GM20431 (cell line): ENCODE measurements around the gene JARID2.

Experiments used
- in situ Hi-C: fragments of 300-500 bp; cut with MseI, MboI; formaldehyde crosslinking; loops from one replicate; pipeline ENCODE4 v1.15.0; 2020; ENCODE audit warnings: low sequenced_read_pairs; ENCODE audit not compliant: unreplicated experiment

Gene JARID2

DNA sequence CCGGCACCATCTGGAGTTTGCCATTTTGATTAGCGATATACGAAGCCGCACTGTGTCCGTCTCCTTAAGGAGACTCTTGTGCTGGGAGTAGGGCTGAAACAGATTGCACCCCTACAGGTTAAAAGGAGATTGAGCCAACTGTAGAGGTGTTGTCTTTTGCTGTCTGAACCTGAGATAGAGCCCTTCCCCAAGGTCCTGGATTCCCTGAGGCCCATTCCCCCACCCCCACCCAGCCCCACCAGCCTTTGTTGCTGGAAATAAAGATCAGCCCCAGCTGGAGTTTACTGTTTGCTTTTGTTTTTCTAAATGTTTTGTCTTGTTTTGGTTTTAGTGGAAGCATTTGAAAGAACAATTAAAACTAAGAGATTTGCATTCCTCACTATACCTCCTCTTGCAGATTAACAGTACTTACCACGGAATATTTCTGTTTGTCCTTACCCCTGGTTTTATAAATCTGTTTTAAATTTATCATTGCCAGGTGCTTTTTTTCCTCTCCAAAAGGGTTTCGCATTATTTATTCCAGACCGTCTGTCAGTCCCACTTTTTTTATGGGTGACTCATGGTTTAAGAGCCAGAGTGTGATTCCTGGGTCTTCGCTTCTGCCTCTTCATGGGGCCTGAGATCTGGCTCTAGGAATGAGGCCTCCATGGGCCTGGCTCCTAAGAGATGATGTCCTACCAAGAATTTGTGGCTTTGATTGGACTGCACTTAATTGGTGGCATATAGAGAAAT, 247.7 kb downstream of the JARID2 start:
- in situ Hi-C loops: loop anchor here (25.0 kb wide), 1 partner anchor 1281 kb away; no protein-coding TSS in a partner anchor

DNA sequence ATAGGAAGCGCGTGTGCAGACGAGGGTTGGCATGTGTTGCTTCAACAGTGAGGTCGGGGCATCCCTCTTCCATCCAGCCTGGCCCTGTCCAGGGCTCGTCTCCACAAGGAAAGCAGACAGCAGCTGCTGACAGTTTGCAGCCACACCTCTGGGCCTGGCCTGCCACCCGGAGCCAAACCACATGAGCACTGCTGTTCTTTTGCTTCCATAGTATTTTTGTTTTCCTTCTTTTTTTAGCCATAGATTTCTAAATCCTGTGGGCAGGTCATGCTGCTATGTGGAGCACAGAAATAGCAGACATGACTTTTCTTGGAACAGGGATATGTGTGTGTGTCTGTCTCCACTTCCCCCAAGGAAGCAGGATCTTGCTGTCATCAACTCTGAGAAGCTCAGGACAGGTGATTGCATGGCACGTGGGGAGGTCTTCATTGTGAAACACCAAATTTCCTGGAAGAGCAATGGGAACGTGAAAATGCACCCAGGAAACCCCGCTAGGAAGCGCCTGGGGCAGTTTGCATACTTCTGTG, 249.6 kb downstream of the JARID2 start:
- in situ Hi-C loops: loop anchor here (25.0 kb wide), 1 partner anchor 1283 kb away; no protein-coding TSS in a partner anchor

- in situ Hi-C loops: loop anchor here (25.0 kb wide), 1 partner anchor 1284 kb away; no protein-coding TSS in a partner anchor
These were observed 250.7 kb downstream of the JARID2 start for GRCh38 chr6:15496345-15497131.

DNA sequence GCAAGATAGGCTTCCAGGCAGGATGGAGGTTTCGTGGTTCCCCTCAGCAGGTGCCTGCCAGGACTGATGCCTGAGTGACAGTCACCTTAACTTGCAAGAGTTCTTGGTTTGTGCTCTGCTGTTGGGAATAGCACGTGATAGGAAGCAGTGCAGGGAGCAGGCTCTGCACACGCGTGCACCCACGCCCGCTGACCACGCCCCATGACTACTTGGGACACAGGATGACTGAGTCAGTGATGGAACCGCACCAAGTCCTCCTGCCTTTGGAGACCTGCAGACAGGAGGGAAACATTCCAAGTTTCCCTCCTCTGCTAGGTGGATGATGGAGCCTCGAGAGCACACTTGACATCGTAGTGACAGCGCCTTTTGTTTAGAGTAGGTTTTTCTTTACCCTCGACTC, 252.8 kb downstream of the JARID2 start:
- in situ Hi-C loops: loop anchor here (25.0 kb wide), 1 partner anchor 1286 kb away; no protein-coding TSS in a partner anchor

DNA sequence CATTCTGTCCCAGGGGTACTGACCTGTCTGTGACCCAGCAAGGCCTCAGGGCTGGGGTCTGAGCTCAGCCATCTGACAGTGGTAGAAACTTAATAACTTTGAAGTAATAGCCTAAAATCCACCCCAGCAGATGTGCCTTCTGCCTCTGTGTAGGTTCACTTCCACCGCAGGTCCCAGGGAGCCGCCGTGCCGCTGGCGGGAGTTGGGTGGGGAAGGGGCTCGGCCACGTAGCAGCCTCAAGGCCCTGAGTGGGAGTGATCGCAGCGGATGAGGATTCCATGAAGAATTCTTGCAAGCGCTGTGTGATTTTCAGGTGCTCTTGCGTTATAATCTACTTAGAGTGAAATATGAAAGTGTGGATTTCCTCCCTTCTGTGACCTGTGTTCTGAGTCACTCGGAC, 253.3 kb downstream of the JARID2 start:
- in situ Hi-C loops: loop anchor here (25.0 kb wide), 1 partner anchor 1287 kb away; no protein-coding TSS in a partner anchor

DNA sequence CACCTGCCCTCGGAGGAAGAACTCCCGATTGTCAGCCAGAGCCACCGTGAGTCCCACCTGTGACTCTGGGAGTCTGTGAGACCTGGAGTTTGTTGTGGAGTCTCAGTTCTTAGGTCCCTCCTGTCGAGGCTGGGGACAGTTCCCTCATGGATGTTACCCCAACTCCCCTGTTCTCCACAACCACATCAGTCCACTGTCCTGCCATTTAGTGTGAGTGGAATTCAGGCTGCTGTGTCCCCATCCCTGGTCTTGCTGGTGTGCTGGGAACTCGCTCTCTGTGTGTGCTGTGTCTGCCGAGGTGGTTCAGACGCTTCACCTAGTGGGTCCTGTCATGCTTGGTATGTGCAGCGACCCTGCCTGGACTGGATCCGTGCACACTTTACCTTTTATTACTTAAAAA, 253.7 kb downstream of the JARID2 start:
- in situ Hi-C loops: loop anchor here (25.0 kb wide), 1 partner anchor 1287 kb away; no protein-coding TSS in a partner anchor

- in situ Hi-C loops: no loop called here
These were observed 254.3 kb downstream of the JARID2 start for GRCh38 chr6:15500078-15500740.

DNA sequence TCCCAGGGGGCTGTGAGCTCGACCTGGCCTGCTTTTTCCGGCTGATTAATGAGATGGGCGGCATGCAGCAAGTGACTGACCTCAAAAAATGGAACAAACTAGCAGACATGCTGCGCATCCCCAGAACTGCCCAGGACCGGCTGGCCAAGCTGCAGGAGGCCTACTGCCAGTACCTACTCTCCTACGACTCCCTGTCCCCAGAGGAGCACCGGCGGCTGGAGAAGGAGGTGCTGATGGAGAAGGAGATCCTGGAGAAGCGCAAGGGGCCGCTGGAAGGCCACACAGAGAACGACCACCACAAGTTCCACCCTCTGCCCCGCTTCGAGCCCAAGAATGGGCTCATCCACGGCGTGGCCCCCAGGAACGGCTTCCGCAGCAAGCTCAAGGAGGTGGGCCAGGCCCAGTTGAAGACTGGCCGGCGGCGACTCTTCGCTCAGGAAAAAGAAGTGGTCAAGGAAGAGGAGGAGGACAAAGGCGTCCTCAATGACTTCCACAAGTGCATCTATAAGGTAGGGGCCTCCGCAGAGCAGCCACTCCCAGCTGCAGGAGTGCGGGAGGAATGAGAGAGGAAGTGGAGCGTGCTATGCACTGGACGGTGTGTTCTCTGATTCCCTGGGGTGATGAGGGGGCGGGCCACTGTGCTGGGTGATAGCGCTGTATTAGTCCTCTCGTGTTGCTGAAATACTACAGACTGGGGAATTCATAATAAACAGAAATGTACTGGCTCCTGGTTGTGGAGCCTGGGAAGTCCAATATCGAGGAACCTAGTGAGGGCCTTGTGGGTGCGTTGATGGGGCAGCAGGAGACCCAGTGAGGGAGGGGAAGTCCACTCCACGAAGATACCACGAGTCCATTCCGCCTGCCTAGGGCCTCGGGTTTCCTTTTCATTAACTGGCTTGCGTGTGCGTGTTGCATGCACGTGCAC, 255.3 kb downstream of the JARID2 start:
- in situ Hi-C loops: no loop called here

- in situ Hi-C loops: no loop called here
These were observed 256.1 kb downstream of the JARID2 start for GRCh38 chr6:15501826-15502445.

DNA sequence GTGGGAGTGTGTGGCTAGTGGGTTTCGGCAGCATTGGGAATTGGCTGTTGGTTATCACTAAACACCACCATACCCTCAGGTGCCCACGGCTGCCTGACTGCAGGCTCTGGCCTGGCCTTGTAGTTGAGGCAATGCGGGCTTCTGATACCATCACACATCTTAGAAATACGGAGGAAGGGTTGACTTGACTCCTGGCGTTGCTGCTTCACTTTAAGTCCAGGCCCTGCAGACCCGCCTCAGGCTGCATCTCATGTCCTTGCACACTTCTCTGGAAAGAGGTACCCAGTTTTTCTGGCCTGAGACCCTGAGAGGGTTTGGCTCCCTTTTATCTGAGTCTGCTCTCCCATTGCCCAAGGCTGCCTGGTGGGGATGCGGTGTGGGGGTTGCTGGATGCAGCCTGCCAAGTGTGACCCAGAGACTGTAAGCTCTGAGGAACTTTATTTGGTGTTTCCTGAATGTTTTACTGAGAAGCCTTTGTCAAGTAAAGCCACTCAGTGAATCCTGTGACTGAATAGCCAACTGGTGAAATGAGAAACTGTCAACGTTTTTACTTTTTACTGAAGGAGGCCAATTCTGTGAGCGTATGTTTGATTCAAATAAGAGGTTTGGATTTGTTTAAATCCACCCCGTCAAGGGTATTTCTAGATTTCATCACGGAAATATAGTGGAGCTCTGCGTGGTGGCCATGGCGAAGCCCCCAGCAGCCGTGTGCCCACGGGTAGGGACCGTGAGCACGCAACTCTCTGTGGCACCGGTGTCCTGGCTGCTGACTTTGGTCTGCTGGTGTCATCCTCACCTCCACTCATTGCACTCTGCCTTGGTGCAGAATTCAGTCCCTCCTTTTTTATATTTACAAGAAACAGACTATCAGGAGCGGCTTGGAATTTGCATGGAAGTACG, 256.8 kb downstream of the JARID2 start:
- in situ Hi-C loops: no loop called here

GRCh38 chr6:15503346-15503680, 257.4 kb downstream of the JARID2 start:
- in situ Hi-C loops: no loop called here

DNA sequence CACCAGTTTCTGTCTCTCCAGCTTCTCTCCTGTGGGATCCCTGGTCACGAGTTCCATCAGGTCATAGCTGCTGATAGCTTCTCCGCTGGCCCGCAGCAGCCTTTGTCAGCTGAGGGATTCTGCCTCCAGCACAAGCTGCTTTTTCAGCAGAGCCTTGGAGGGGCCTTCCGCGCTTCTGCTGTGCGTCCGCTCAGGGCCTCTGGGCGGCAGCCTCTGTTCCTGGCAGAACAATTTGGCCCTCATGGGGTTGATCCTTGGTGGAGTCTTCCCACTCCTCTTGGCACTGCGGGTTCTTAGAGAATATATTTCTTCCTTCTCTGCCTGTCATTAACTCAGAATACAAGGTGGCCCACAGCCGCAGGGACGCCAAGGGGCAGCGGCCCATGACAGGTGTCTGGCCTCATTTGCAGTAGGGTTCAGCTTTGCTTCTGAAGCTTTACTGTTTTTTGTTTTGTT, 258.2 kb downstream of the JARID2 start:
- in situ Hi-C loops: no loop called here

DNA sequence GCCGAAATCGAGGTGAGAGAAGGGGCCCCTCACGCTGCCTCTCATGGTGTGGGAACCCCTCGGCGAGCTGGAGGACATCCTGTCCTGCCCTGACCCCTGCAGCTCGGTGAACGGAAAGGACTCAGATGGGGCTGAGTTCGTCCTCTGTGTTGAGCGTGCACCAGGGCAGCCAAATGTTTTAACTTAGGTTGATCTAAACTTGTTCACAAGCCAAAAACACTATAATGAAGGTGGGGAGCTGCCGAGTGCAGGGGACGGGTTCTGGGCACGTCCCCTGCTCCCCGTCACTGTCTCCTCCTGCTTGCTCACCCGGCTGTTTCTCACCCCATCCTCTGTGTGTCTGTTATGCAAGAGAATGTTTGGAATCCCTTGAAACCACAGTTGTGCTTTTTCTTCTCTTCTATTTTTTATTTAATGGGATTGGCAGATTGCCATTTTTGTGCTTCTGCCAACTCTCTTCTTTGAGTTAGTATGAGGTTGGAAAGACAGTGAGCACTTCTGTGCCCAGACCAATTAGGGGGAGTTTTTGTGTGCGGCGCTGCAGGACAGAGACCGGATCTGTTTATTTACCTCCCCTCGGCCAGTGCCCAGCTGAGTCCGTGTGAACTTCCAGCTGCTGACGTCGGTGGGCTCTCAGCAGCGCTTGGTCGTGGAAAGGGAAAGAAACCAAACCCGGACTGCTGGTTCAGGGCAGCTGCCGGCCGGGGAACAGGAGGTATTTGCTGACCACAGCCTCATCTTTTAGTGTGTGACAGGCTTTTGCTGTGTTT, 258.9 kb downstream of the JARID2 start:
- in situ Hi-C loops: no loop called here

- in situ Hi-C loops: no loop called here
These were observed 259.6 kb downstream of the JARID2 start for GRCh38 chr6:15505463-15505918.

- in situ Hi-C loops: no loop called here
These were observed 260.2 kb downstream of the JARID2 start for GRCh38 chr6:15506066-15506465.

GRCh38 chr6:15507221-15507620, 261.4 kb downstream of the JARID2 start:
- in situ Hi-C loops: no loop called here

GRCh38 chr6:15507746-15508145, 261.9 kb downstream of the JARID2 start:
- in situ Hi-C loops: no loop called here
